HT-29 (cell line): ENCODE measurements around the gene TYMP. TPM values are rescaled to one million over a fixed set of nuclear protein-coding genes. Genes with fewer than 3 reads are reported as not detected.

Experiments used
- DNase-seq: peaks from one replicate; pipeline ENCODE4 v3.0.0-alpha.2; 2015; ENCODE audit warnings: low spot score
- total RNA-seq: library from RNA; depleted of rRNA; stranded (reverse); fragments of >200 nt; shearing (Covaris generic); gene quantifications from 2 replicates; pipeline ENCODE4 v1.2.3, GENCODE V29; 2014

TYMP gene
- total RNA-seq, 1 experiment from 2014 or later: 7.4 TPM

DNA sequence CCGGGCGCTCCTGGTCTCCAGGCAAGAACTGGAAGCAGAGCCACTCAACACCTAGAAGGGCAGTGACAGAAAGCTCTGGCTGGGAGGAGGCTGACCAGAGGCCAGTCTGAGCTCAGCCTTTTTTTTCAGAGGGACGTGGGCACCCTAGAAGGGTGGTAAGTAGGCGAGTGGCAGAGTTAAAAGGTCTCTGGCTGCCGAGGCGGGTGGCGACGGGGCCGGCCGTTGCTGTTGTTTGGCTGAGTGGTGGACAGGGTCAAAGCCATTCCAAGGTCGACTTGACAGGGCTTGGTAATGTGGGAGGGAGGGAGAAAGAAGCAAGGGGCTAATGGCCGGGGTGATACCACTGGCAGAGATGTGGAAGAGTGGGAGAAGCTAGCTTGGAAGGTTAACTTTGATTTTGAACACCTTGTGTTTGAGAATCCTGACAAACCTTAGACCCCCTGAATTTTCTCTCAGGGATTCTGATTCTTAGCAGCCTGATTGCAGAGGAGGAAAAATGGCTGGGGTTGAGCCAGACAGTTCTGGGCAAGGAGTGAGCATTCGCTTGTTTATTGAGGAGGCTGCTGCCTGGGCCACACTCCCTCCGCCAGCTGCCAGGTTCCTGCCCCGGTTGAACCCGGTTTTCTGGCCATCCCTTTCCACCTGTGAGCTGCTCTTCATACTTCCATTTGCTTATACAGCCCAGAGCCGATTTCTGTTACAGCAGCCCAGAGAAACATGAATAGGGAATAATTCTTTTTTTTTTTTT is 33.8 kb upstream of the TYMP start:
- no peak for DNase-seq

DNA sequence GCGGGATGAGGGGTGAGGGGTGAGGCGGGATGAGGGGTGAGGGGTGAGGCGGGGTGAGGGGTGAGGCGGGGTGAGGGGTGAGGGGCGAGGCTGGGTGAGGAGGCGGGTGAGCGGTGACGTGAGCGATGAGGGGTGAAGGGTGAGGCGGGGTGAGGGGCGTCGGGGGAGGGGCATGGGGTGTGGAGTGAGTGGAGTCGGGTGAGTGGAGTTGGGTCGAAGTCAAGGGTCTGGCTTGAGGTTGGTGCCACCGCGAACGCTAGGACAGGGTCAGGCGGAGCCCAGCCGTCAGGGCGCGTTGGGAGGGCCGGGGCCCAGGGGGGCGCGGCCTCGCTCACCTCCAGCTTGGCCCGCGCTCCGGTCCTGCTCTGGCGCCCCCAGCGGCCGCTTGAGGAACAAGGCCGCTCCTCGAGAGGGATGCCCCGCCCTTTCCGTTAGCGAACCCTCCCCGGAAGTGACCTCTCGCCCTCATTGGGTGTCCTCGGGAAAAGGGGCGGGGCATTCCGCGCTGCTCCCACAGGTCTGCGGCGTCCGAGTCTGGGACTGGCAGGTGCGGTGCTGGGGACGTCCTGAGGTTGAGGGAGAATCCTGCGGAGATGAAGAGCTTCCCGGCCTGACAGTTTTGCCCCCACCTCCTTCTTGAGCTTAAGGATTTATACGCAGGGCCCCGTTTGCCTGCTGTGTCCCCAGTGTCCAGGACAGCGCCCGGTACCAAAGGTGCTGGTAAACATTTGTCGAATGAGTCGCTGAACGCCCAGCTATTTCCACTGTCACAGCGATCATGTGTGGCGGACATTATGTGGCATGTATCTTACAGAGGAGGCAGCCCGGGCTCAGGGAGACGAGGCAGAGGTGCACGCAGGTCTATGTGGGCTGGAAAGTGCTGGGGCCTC is 33.0 kb upstream of the TYMP start, which contains the start of gene SYCE3:
Gene SYCE3 (minus strand): TSS at position 397 of the 890 bp plus-strand sequence. CDS start 6,514 bp downstream, outside the sequence.
- peak; percentile 93 for DNase-seq

DNA sequence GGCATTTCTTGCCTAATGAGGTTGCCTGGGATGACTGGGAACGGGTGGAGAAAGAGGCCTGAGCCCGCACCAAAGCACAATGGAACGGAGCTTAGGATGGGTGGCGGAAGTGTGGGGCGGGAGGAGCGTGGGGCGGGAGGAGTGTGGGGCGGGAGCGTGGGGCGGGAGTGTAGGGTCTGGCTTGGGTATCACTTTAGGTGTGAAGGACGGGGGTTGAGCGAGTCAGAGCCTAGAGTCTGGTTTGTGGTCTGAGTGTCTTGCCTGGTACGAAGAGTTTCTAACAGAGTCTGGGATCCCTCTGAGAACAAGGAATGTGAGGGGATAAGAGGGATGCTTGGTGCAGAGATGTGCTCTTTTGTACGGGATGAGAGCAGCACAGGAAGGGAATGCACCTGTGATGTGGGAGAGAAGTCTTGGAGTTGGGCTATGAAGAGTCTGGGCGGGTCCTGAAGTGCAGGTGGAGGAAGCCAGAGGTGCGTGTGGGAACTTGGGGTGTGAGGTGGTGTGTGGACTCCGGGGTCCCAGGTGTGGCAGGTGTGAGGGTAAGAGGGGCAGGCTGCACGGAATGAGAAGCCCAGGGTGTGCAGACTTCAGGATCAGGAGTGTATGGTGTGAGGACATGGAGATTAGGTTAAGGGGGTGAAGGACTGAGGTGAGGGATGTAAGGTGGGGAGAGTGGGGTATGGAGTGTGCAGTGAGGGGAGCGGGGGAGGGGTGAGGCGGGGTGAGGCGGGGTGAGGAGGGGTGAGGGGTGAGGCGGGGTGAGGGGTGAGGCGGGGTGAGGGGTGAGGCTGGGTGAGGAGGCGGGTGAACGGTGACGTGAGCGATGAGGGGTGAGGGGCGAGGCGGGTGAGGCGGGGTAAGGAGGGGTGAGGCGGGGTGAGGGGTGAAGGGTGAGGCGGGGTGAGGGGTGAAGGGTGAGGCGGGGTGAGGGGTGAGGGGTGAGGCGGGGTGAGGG is 31.9 kb upstream of the TYMP start:
- no peak for DNase-seq

DNA sequence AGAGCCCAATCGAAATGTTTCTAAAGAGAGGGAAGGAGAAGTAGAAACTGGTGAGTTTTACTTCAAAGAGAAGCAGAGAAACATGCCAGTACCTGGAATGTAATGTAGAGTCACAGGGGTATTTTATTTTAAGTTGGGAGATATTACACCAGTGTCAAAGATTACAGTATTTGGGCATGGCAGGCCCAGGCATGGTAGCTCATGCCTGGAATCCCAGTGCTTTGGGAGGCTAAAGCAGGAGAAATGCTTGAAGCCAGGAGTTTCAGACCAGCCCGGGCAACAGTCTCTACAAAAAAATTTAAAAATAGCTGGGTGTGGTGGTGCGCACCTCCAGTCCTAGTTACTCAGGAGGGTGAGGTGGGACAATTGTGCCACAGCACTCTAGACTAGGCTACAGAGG is 30.2 kb upstream of the TYMP start:
- DNase-seq: no peak

DNA sequence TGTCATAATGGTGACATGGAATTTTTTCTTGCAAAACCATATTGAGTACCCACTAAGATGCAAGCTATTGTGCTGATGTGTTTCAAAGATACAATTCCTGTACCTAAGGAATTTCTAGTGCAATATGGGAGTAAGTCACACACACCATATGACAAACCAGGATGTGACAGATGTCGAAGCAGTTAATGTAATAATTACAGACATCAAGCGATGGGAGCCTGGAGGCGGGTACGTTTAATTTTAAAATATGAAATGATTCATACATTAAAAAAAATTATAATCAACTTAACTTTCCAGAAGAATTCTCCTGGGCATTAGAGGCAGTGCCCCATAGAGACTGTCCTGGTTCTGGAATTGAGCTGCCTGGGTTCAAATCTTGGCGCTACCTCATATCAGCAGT is 26.9 kb upstream of the TYMP start:
- no peak for DNase-seq

DNA sequence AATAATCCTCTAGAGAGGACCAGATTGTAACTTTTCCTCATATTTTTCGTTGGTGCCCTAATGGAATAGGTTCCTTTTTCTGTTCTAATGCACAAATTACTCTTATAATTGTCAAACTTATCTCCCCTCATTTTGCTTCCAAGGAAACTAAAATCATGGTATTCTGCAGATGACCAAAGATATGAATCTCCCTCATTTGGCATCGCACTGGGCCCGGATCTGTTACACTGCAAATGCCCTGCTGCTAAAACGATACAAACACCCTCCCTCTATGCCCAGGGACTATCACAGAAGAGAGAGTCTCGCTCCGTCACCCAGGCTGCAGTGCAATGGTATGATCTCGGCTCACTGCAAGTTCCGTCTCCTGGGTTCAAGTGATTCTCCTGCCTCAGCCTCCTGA is 23.5 kb upstream of the TYMP start:
- DNase-seq: no peak

DNA sequence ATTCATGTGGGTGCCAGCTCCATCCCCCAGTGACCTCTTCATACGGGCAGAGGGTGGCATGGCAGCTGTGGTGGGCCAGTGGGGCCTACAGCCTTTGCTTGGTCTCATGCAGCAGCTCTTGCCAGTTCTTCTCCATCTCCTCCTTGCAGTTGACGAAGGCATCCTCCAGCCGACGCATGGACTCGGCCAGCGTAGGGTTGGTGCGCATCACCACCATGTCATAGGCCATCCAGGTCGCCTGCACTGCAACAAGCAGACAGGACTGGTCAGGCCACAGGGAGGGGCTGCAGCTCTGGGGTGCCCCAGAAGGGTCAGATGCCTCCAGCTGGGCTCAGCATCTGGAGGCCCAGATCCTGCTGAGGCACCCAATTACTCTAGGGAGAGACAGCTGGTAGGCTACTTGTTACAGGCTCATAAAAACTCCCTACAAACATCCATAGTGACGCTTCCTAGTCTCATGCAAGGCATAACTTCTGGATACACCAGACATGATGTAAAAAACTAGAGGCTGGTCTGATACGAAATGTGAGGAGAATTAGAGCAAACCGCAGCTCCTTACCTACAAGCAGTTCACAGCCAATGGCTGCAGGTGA is 21.4 kb upstream of the TYMP start:
- no peak for DNase-seq

DNA sequence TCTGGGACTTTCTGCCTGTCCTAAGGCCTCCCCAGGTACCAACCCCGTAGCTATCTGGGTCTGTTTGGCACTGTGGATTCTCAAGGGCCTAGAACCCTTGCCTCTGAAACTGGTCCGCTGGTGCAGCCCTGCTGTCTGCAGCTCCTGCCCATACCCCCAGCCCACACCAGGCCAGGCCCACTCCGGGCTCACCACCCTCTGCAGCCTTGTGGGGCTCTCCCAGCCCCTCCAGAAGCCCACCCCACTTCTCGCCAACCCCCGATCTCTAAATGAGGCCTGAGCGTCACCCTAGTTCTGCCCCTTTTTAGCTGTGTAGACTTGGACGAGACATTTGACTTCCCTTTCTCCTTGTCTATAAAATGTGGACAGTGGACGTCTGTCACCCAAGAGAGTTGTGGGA is 20.6 kb upstream of the TYMP start:
- DNase-seq: no peak

DNA sequence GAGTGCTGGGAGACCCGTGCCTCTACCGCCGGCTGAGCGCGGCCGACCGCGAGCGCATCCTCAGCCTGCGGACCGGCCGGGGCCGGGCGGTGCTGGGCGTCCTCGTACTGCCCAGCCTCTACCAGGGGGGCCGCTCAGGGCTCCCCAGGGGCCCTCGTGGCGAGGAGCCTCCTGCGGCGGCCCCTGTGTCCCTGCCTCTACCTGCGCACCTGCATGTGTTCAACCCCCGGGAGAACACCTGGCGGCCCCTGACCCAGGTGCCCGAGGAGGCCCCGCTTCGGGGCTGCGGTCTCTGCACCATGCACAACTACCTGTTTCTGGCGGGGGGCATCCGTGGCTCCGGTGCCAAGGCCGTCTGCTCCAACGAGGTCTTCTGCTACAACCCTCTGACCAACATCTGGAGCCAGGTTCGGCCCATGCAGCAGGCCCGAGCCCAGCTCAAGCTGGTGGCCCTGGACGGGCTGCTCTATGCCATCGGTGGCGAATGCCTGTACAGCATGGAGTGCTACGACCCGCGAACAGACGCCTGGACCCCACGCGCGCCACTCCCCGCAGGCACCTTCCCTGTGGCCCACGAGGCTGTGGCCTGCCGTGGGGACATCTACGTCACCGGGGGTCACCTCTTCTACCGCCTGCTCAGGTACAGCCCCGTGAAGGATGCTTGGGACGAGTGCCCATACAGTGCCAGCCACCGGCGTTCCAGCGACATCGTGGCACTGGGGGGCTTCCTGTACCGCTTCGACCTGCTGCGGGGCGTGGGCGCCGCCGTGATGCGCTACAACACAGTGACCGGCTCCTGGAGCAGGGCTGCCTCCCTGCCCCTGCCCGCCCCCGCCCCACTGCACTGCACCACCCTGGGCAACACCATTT is 19.3 kb upstream of the TYMP start:
- DNase-seq: no peak

DNA sequence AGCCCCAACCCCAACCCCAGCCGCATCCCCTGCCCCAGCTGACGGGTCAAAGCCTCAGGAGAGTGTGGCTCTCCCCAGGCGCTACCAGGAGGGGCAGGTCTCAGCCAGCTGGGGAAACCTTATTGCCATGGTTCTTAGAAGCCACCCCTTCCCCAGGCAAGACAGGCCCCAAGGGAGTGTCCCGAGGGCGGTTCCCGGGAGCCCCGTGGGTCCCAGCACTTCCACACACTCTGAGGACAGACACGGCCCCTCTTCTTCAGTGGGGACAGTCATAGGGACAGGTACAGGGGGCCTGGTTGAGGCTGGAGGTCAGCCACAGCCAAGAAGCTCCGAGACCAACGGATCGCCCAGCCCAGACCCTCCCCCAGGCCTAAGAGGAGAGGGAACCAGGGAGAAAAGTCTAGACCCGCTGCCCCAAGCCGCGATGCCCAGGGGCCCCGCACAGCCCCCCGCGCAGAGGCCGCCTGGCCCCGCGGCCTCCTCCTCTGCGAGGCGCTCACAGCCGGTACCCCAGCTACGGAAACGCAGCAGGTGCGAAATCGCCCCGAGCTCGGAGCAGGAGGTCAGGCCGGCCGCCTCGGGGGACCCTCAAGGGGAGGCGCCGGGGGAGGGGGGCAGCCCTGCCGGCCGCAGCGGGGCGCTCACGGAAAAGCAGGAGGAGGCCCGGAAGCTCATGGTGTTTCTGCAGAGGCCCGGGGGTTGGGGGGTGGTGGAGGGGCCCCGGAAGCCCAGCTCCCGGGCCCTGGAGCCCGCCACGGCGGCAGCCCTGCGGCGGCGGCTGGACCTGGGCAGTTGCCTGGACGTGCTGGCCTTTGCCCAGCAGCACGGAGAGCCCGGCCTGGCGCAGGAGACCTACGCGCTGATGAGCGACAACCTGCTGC is 18.5 kb upstream of the TYMP start:
- DNase-seq: no peak

DNA sequence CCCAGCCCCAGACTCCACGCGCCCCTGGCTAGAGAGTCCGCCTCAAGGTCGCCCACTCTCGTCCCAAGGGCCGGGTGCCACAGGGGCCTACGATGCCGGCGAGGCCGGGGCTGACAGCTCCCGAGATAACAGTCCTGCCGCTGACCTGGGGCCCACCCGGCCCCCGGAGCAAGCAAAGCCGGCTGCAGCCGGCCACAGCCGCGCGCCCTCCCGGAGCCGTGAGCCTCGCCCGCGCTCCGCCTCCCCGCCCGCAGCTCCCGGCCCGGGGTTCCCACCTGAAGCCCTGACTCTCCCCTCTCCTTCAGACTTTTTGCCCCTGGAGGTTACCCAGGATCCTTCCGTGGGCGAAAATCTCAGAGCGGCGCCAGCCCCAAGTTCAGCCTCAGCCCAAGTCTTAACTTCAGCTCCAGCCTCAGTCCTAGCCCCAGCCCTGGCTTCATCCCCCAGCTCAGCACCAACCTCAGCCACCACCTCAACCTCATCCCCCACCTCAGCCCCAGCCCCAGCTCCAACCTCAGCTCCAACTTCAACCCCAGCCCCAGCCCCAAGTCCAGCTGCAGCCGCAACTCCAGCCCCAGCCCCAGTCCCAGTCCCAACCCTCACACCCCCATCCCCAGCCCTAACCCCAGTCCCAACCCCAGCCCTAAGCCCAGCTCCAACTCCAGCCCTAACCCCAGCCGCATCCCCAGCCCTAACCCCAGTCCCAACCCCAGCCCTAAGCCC is 17.6 kb upstream of the TYMP start:
- DNase-seq: no peak

DNA sequence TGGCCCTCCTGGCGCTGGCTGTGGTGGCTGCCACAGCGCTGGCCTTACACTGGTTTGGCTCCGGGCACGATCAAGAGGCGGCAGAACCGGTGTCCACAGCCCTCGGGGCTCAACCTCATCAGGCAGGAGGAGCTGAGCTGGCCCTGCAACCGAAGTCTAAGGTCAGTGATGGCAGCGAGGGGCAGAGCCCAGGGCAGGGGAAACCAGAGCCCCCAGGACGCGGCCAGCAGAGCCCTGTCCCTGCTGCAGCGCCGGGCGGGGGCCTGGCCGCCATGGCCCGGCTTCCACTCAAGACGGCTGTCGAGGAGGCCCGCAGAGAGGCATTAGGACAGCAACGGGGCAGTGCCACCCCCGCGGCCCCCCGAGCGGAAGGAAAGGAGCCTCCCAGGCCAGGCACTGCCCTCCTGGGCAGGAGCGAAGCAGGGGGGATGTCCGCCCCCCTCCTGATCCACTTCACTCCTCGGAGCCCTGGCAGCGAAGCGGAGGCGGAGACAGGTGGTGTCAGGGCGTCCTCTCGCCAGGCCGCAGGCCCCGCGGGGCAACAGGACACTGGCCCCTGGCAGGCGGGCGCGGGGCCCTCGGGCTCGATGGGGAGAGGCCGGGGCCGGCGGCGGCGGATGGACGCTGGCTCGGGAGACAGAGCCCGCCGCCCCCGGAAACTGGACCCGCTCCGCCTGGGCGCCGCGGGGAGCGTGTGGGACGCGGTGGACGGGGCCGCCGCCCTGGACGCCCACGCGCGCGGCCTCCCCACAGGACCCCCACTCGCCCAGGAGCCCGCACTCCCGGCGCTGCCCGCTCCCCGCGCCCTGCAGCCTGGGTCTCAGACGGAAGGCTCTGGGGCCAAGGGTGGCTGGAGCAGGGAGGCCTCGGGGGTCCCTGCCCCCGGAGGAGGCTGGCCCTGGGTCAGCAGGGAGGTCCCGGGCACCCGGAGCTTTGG is 16.8 kb upstream of the TYMP start:
- DNase-seq: no peak

DNA sequence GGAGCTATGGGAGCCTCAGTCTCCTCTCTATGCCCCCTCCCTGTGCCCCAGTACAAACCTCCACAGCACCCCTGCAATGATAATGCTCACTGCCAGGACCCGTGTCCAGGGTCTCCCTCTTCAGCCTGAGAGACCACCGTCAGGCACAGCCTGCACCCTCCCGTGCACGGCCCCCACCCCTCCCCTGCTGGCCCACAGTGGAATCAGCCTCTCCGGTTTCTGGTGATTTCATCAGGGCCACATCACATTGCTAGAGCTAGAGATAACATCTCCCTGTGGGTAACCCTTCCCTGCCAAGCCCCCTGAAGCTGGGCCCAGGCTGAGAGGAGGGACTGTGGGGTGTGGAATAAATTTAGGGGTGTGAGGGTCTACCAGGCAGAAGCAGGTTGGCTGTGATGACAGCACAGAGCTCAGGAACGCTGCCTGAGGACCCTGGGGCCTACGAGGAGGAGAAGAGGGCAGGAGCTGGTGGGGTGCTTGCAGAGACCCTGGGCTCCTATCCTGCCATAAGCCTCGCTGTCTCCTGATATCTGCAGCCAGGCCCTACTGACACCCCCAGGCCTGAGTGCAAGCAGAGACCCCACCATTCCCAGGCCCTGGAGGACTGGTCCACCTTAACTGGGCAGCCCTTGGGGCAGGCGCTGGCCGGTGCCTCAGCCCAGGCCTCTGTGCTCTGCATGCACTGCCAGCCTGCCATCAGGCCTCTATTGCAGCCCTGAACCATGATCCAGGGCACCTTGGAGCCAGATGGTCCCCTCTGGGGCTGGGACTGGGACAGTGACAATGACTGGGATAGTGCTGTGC is 15.9 kb upstream of the TYMP start, which contains the start of gene KLHDC7B:
Gene KLHDC7B (plus strand): TSS at position 378 of the 804 bp plus-strand sequence. CDS start 345 bp downstream, at position 723.
- no peak for DNase-seq

DNA sequence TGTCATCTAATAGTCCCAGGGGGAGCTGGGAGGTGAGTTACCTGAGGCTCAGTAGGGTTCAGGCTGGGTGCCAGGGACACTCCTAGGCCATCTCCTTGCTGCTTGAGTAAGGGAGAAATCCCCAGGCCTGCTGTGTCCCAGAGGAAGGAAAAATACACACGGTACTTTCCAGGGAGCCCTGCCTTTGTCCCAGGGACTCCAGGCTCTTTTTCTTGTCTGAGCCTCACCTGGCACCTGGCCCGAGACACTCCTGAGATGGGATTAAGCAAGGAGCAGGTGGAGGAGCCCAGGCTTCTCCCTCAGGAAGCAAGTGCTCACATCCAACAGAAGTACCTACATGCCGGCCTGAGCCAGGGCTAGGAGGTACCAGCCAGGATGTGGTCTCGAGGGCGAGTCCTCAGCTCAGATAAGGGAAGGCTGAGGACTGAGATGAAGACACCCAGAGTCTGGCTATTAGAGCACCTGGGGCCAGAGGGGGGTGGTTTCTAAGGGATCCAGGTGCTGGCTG is 15.0 kb upstream of the TYMP start:
- DNase-seq: no peak

DNA sequence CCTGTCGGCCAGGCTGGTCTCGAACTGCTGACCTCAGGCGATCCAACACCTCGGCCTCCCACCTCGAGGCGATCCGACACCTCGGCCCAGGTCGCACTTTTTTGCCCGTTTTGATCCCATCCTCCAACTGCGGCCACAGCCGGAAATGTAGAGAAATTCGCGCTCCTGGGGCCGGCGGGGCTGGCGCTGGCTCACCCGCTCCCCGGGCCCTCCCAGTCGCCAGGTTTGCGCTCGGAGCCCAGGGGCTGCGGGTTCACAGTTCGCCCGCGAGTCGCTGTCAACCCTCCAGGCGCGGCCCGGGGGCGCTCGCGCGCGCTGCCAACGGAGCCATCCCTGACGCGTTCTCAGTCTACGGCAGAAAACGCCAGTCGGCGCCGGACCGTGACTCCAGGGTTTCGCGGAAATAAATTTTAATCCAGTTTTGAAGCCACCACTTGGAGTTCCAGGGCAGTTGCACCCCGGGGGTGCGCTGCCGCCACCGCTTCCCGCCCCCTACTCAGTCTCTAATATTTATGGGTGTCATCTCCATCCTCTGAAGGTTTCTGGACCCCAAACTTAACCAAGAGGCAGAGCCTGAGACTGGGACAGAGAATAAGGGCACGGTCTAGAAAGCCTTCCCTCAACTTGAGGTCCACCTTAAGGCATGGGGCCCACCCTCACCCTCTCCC is 14.4 kb upstream of the TYMP start:
- peak; percentile 60 for DNase-seq
